K562 (cell line): Measurements from ENCODE around the gene WDR88.
"Not testable (repeated sequence)": the region's sequence is repeated elsewhere in the genome, so short reads cannot be mapped to it uniquely, and the experiment has no call there.

Experiments used
- ADNP ChIP-seq: fragments of 200-800 bp; sonication (Bioruptor generic); IDR thresholded peaks from 2 replicates; pipeline ENCODE4 v1.6.1; 2016; ENCODE audit warnings: missing genetic modification characterization, missing compliant biosample characterization
- ZNF766 ChIP-seq: fragments of 200-800 bp; sonication (Bioruptor generic); conservative IDR thresholded peaks from 2 replicates; pipeline ENCODE4 v1.6.1; 2016; ENCODE audit warnings: missing genetic modification characterization, missing compliant biosample characterization

DNA sequence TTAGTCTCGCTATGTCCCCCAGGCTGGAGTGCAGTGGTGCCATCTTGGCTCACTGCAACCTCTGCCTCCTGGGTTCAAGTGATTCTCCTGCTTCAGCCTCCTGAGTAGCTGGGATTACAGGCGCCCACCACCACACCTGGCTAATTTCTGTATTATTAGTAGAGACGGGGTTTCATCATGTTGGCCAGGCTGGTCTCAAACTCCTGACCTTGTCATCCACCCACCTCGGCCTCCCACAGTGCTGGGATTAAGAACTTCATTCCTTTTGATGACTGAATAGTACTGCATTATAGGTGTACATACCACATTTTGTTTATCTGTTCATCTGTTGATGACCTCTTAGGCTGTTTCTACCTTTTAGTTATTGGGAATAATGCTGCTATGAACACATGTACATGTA, 20.7 kb downstream of the WDR88 start:
- TF ChIP-seq ADNP (tag); ZNF766 (CRISPR knock-in tag): not testable (repeated sequence)
